SU-DHL-6 (cell line): ENCODE results near the gene PLB1.

Experiments used
- CTCF ChIP-seq: fragments of 200-600 bp; sonication (generic); IDR thresholded peaks from one replicate; pipeline ENCODE4 v1.5.1; 2017; ENCODE audit warnings: antibody characterized with exemption, mild to moderate bottlenecking, low read length, moderate library complexity; ENCODE audit not compliant: insufficient read depth, poor library complexity, severe bottlenecking
- EZH2phosphoT487 ChIP-seq: fragments of 200-600 bp; sonication (generic), shearing (Covaris generic); conservative IDR thresholded peaks from 2 replicates; pipeline ENCODE4 v1.6.1; 2018; ENCODE audit warnings: mild to moderate bottlenecking, antibody characterized with exemption, low read length, moderate library complexity, mixed read lengths

- TF ChIP-seq CTCF (no peak), EZH2phosphoT487 (no peak)
Observed at GRCh38 chr2:28469304-28469703, 26.6 kb upstream of the PLB1 start.
